H9 (cell line): Measurements from ENCODE around the gene UBALD2. TPM values are rescaled to one million over a fixed set of nuclear protein-coding genes. Genes with fewer than 3 reads are reported as not detected.

Source experiments
- DNase-seq: peaks from one replicate; pipeline ENCODE4 v3.0.0-alpha.2; 2017
- H2AFZ ChIP-seq: one replicate; pipeline ENCODE4 v1.6.1; 2013; ENCODE audit warnings: mild to moderate bottlenecking, low read length, control low read depth, moderate library complexity
- H2AK5ac ChIP-seq: 2 replicates; pipeline ENCODE4 v1.6.1; 2013; ENCODE audit warnings: low read length, control low read depth, mixed read lengths; ENCODE audit not compliant: insufficient read length
- H2BK120ac ChIP-seq: one replicate; pipeline ENCODE4 v1.6.1; 2013; ENCODE audit warnings: low read depth, mild to moderate bottlenecking, low read length, control low read depth, inconsistent platforms; ENCODE audit not compliant: poor library complexity, severe bottlenecking
- H2BK12ac ChIP-seq: 2 replicates; pipeline ENCODE4 v1.6.1; 2013; ENCODE audit warnings: low read length, control low read depth, mixed read lengths, low read depth; ENCODE audit not compliant: insufficient read length
- H2BK15ac ChIP-seq: 2 replicates; pipeline ENCODE4 v1.6.1; 2013; ENCODE audit warnings: low read depth, low read length, control low read depth
- H2BK20ac ChIP-seq: one replicate; pipeline ENCODE4 v1.6.1; 2013; ENCODE audit warnings: low read depth, mild to moderate bottlenecking, low read length, control low read depth, inconsistent platforms; ENCODE audit not compliant: poor library complexity, severe bottlenecking
- H2BK5ac ChIP-seq: 2 replicates; pipeline ENCODE4 v1.6.1; 2013; ENCODE audit warnings: low read length, control low read depth, mixed read lengths; ENCODE audit not compliant: insufficient read length
- H3K14ac ChIP-seq: 2 replicates; pipeline ENCODE4 v1.6.1; 2013; ENCODE audit warnings: low read length, control low read depth; ENCODE audit not compliant: insufficient read depth
- H3K18ac ChIP-seq: 2 replicates; pipeline ENCODE4 v1.6.1; 2013; ENCODE audit warnings: low read depth, mild to moderate bottlenecking, mixed read lengths, low read length, control low read depth; ENCODE audit not compliant: insufficient read length
- H3K23ac ChIP-seq: 2 replicates; pipeline ENCODE4 v1.6.1; 2013; ENCODE audit warnings: low read length, control low read depth, mixed read lengths, low read depth; ENCODE audit not compliant: insufficient read length
- H3K23me2 ChIP-seq: 2 replicates; pipeline ENCODE4 v1.6.1; 2013; ENCODE audit warnings: low read depth, mild to moderate bottlenecking, mixed read lengths, low read length, control low read depth; ENCODE audit not compliant: insufficient read length, poor library complexity, severe bottlenecking
- H3K27ac ChIP-seq: 2 replicates; pipeline ENCODE4 v1.5.1; 2013; ENCODE audit warnings: low read length, control low read depth, mixed read lengths, low read depth; ENCODE audit not compliant: insufficient read length
- H3K27me3 ChIP-seq: 2 replicates; pipeline ENCODE4 v1.6.1; 2013; ENCODE audit warnings: low read length, control low read depth, inconsistent platforms; ENCODE audit not compliant: insufficient read depth
- H3K4ac ChIP-seq: 2 replicates; pipeline ENCODE4 v1.6.1; 2013; ENCODE audit warnings: low read depth, mild to moderate bottlenecking, control low read depth, inconsistent platforms, low read length, moderate library complexity
- H3K4me1 ChIP-seq: 2 replicates; pipeline ENCODE4 v1.6.1; 2013; ENCODE audit warnings: low read length, control low read depth, inconsistent platforms; ENCODE audit not compliant: insufficient read depth
- H3K4me2 ChIP-seq: 2 replicates; pipeline ENCODE4 v1.6.1; 2013; ENCODE audit warnings: low read length, control low read depth, mixed read lengths; ENCODE audit not compliant: insufficient read length, insufficient read depth
- H3K56ac ChIP-seq: 2 replicates; pipeline ENCODE4 v1.6.1; 2013; ENCODE audit warnings: low read depth, mild to moderate bottlenecking, mixed read lengths, low read length, control low read depth; ENCODE audit not compliant: insufficient read length
- H3K79me1 ChIP-seq: 2 replicates; pipeline ENCODE4 v1.6.1; 2013; ENCODE audit warnings: low read depth, mild to moderate bottlenecking, moderate library complexity, low read length, control low read depth, inconsistent platforms; ENCODE audit not compliant: insufficient read depth, poor library complexity, severe bottlenecking
- H3K79me2 ChIP-seq: 2 replicates; pipeline ENCODE4 v1.6.1; 2013; ENCODE audit warnings: low read length, control low read depth, inconsistent platforms; ENCODE audit not compliant: insufficient read depth
- H3K9ac ChIP-seq: 2 replicates; pipeline ENCODE4 v1.6.1; 2013; ENCODE audit warnings: low read length, control low read depth, mixed read lengths; ENCODE audit not compliant: insufficient read length; ENCODE audit errors: extremely low read depth
- H3K9me3 ChIP-seq: one replicate; pipeline ENCODE4 v1.6.1; 2013; ENCODE audit warnings: low read depth, low read length, inconsistent platforms; ENCODE audit not compliant: control insufficient read depth
- H3T11ph ChIP-seq: one replicate; pipeline ENCODE4 v1.6.1; 2013; ENCODE audit warnings: mild to moderate bottlenecking, low read length, control low read depth, inconsistent platforms
- H4K20me1 ChIP-seq: one replicate; pipeline ENCODE4 v1.6.1; 2013; ENCODE audit not compliant: control insufficient read depth, insufficient read length, insufficient read depth
- H4K5ac ChIP-seq: 2 replicates; pipeline ENCODE4 v1.6.1; 2013; ENCODE audit warnings: low read depth, mild to moderate bottlenecking, mixed read lengths, low read length, control low read depth; ENCODE audit not compliant: insufficient read length
- H4K8ac ChIP-seq: replicated peaks from 2 replicates; pipeline ENCODE4 v1.6.1; 2013; ENCODE audit warnings: low read length, control low read depth, mixed read lengths, low read depth; ENCODE audit not compliant: insufficient read length
- H4K91ac ChIP-seq: 2 replicates; pipeline ENCODE4 v1.6.1; 2013; ENCODE audit warnings: low read depth, mild to moderate bottlenecking, moderate library complexity, mixed read lengths, low read length, control low read depth; ENCODE audit not compliant: insufficient read length
- H3K27ac Mint-ChIP-seq, 3 experiments: 2 replicates in 2 of 3; 3 replicates in 1 of 3; pipeline ENCODE4 v1.8.0; 2020 to 2021; ENCODE audit warnings: mixed read lengths in 3 of 3, mild to moderate bottlenecking in 1 of 3, moderate library complexity in 1 of 3
- H3K27me3 Mint-ChIP-seq: 2 replicates; pipeline ENCODE4 v1.8.0; 2021; ENCODE audit warnings: low read depth, mild to moderate bottlenecking, moderate library complexity, mixed read lengths
- H3K36me3 Mint-ChIP-seq, 3 experiments: 2 replicates in 2 of 3; 3 replicates in 1 of 3; pipeline ENCODE4 v1.8.0; 2020 to 2021; ENCODE audit warnings: low read depth in 3 of 3, mixed read lengths in 3 of 3; ENCODE audit not compliant: insufficient read depth in 1 of 3
- H3K4me1 Mint-ChIP-seq, 2 experiments: 2 replicates each; pipeline ENCODE4 v1.8.0; 2020; ENCODE audit warnings: mixed read lengths in 2 of 2
- H3K4me3 Mint-ChIP-seq, 2 experiments: 2 replicates in 1 of 2; 3 replicates in 1 of 2; pipeline ENCODE4 v1.8.0; 2020 to 2021; ENCODE audit warnings: mild to moderate bottlenecking in 2 of 2, mixed read lengths in 2 of 2, moderate library complexity in 1 of 2
- H3K9me3 Mint-ChIP-seq, 2 experiments: 2 replicates in 1 of 2; 3 replicates in 1 of 2; pipeline ENCODE4 v1.8.0; 2020; ENCODE audit warnings: mild to moderate bottlenecking in 2 of 2, mixed read lengths in 2 of 2, moderate library complexity in 1 of 2
- WGBS: extraction: QIAGEN DNeasy Blood & Tissue Kit; methylation state at CpG from one replicate; pipeline ENCODE4 v1.1.7; 2013; ENCODE audit warnings: missing lambda C conversion rate, low lambda C conversion rate, mixed read lengths; ENCODE audit not compliant: insufficient read length; ENCODE audit errors: extremely low coverage; 5-methylcytosine and 5-hydroxymethylcytosine counted together
- total RNA-seq: library from RNA; stranded (reverse); gene quantifications from 2 replicates; pipeline ENCODE4 v1.2.1, GENCODE V29; 2021
- TF ChIP-seq, protein P1 (sequence below): fragments of 200-600 bp; sonication (generic); conservative IDR thresholded peaks from 3 replicates; pipeline ENCODE4 v1.8.0; 2021; ENCODE audit warnings: antibody characterized with exemption, mild to moderate bottlenecking

Gene UBALD2
- total RNA-seq, 1 experiment from 2014 or later: 25.8 TPM

DNA sequence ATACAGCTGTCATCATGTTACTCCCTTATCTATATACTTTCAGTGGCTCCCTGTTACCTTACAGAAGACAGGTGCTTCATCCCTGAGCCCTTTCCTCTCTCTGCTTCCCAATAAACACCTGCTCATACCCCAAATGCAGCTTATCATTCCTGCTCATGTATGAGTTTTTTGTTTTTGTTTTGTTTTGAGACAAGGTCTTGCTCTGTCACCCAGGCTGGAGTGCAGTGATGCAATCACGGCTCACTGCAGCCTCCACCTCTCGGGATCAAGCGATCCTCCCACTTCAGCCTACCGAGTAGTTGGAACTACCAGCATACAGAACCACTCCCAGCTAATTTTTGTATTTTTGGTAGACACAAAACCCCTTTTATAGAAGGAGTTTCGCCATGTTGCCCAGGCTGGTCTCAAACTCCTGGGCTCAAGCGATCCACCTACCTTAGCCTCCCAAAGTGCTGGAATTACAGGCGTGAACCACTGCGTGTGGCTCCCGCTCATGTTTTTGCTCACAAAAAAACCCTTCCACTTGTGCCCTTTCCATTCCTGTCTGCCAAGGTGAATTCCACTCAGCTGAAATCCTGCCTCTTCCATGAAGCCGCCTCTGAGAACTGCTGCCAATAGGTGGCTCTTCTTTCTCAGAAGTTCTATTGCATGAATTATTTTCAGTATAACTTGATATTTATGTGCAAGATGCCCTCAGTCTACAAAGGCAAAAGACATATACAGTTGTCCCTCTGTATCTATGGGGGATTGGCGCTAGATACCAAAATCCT, 16.9 kb upstream of the UBALD2 start:
- no peak overlapping the region for H4K5ac ChIP-seq
- H3K4me1 Mint-ChIP-seq: peaks cover 8 to 11% of the 10 kb centered on the region in 2 experiments
- no peak overlapping the region for H3K23ac ChIP-seq
- H3T11ph ChIP-seq: no peak overlapping the region
- H3K27me3 ChIP-seq: no peaks in the 10 kb centered on the region
- TF ChIP-seq, protein P1, sequence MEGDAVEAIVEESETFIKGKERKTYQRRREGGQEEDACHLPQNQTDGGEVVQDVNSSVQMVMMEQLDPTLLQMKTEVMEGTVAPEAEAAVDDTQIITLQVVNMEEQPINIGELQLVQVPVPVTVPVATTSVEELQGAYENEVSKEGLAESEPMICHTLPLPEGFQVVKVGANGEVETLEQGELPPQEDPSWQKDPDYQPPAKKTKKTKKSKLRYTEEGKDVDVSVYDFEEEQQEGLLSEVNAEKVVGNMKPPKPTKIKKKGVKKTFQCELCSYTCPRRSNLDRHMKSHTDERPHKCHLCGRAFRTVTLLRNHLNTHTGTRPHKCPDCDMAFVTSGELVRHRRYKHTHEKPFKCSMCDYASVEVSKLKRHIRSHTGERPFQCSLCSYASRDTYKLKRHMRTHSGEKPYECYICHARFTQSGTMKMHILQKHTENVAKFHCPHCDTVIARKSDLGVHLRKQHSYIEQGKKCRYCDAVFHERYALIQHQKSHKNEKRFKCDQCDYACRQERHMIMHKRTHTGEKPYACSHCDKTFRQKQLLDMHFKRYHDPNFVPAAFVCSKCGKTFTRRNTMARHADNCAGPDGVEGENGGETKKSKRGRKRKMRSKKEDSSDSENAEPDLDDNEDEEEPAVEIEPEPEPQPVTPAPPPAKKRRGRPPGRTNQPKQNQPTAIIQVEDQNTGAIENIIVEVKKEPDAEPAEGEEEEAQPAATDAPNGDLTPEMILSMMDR: no peak
- H3K27ac Mint-ChIP-seq: no peak overlapping the region
- H4K20me1 ChIP-seq: no peaks in the 10 kb centered on the region
- H3K56ac ChIP-seq: no peak overlapping the region
- H2BK15ac ChIP-seq: no peak overlapping the region
- H3K9me3 ChIP-seq: no peaks in the 10 kb centered on the region
- peaks cover 17% of the 10 kb centered on the region for H3K27me3 Mint-ChIP-seq
- no peak overlapping the region for H3K9ac ChIP-seq
- no peak overlapping the region for H2BK5ac ChIP-seq
- no peak overlapping the region for H3K18ac ChIP-seq
- H4K91ac ChIP-seq: no peak overlapping the region
- H2AK5ac ChIP-seq: no peak overlapping the region
- no peak overlapping the region for H3K4me3 Mint-ChIP-seq
- H3K4me2 ChIP-seq: no peak overlapping the region
- H3K27ac ChIP-seq: no peak overlapping the region
- no peaks in the 10 kb centered on the region for H3K23me2 ChIP-seq
- H2BK12ac ChIP-seq: no peak overlapping the region
- H3K79me2 ChIP-seq: no peaks in the 10 kb centered on the region
- DNase-seq: no peak
- no CpG with 5 or more reads among the region's 11 CpGs for WGBS
- no peak overlapping the region for H3K14ac ChIP-seq
- H3K79me1 ChIP-seq: no peaks in the 10 kb centered on the region
- no peak overlapping the region for H3K4ac ChIP-seq
- H4K8ac ChIP-seq: no peak overlapping the region
- no peaks in the 10 kb centered on the region for H3K9me3 Mint-ChIP-seq
- H2BK20ac ChIP-seq: no peak overlapping the region
- no peak overlapping the region for H2AFZ ChIP-seq
- H3K36me3 Mint-ChIP-seq: no peaks in the 10 kb centered on the region
- H2BK120ac ChIP-seq: no peak overlapping the region
- no peaks in the 10 kb centered on the region for H3K4me1 ChIP-seq
